Stomach (tissue), 9 donors: ENCODE data around the gene DYSF. TPM values are rescaled to one million over a fixed set of nuclear protein-coding genes. Genes with fewer than 3 reads are reported as not detected.

Experiments used
- DNase-seq, 2 donors: peaks; one replicate each; pipeline versions ENCODE4 v3.0.0 to v3.0.0-alpha.2; 2013 to 2019
- H3K27ac ChIP-seq, 5 donors: fragments of 200-600 bp in 4 of 5; sonication (generic) in 4 of 5; one replicate each; pipeline ENCODE4 v1.5.1; 2013 to 2019; ENCODE audit warnings: mild to moderate bottlenecking in 1 of 5, moderate library complexity in 1 of 5
- H3K27me3 ChIP-seq, 3 donors: fragments of 200-600 bp; sonication (generic); one replicate each; pipeline ENCODE4 v1.5.1; 2017 to 2019; ENCODE audit warnings: mixed run types in 1 of 3
- H3K36me3 ChIP-seq, 4 donors: fragments of 200-600 bp; sonication (generic); 1 replicate in 3 of 4; 2 replicates in 1 of 4; pipeline ENCODE4 v1.5.1; 2016 to 2019
- H3K4me1 ChIP-seq, 4 donors: fragments of 200-600 bp; sonication (generic); one replicate each; pipeline ENCODE4 v1.5.1; 2016 to 2019
- H3K4me3 ChIP-seq, 4 donors: fragments of 200-600 bp; sonication (generic) in 3 of 4; one replicate each; pipeline ENCODE4 v1.5.1; 2016 to 2019; ENCODE audit warnings: mild to moderate bottlenecking in 1 of 4
- H3K9me3 ChIP-seq, 4 donors: fragments of 200-600 bp; sonication (generic); one replicate each; pipeline ENCODE4 v1.5.1; 2016 to 2019
- EP300 ChIP-seq: sonication (generic); formaldehyde crosslinking; IDR thresholded peaks from one replicate; pipeline ENCODE4 v1.6.1; 2017; ENCODE audit warnings: antibody characterized with exemption
- POLR2A ChIP-seq, 4 donors: fragments of 450-650 bp; IDR thresholded peaks; one replicate each; pipeline ENCODE4 v1.6.1; 2016; ENCODE audit warnings: antibody characterized with exemption in 4 of 4, control low read depth in 2 of 4, mild to moderate bottlenecking in 1 of 4, moderate library complexity in 1 of 4
- POLR2AphosphoS5 ChIP-seq, 3 donors: sonication (generic); formaldehyde crosslinking; IDR thresholded peaks; one replicate each; pipeline ENCODE4 v1.6.1; 2016; ENCODE audit warnings: antibody characterized with exemption in 3 of 3
- WGBS, 5 donors: extraction: QIAGEN DNeasy Blood & Tissue Kit in 3 of 5; methylation state at CpG; one replicate each; pipeline versions ENCODE4 v1.1.5 to v1.1.7; 2013 to 2018; 5-methylcytosine and 5-hydroxymethylcytosine counted together
- intact Hi-C: fragments of 100-400 bp; cut with DNase I; formaldehyde crosslinking; loops from one replicate; pipeline ENCODE4 v1.15.1; 2023; ENCODE audit warnings: low total_unique reads
- polyA plus RNA-seq, 3 donors: library from polyadenylated mRNA; stranded (reverse); fragments of 200-250 nt; gene quantifications; one replicate each; pipeline ENCODE4 v1.2.3, GENCODE V29; 2013
- total RNA-seq, 5 donors: library from RNA; depleted of rRNA; stranded (reverse); fragments of >200 nt; gene quantifications; one replicate each; pipeline versions ENCODE4 v1.1.0 to v1.2.3, GENCODE V29; 2014 to 2016
- TF ChIP-seq, protein P1 (sequence below), 7 experiments: fragments of 450-650 bp in 4 of 7; fragments of 200-600 bp in 3 of 7; sonication (generic) in 3 of 7; IDR thresholded peaks; one replicate each; pipeline ENCODE4 v1.5.1; 2016 to 2019; ENCODE audit warnings: antibody characterized with exemption in 7 of 7, control low read depth in 2 of 7, mild to moderate bottlenecking in 1 of 7
- donor health status: healthy with polysubstance abuse.
- donor health status: Bipolar disorder and iron deficiency.
- donor health status: healthy.

The DYSF gene
- total and polyA plus RNA-seq, 8 donors = 2.1 to 13.4 (median 6.1) TPM

DNA sequence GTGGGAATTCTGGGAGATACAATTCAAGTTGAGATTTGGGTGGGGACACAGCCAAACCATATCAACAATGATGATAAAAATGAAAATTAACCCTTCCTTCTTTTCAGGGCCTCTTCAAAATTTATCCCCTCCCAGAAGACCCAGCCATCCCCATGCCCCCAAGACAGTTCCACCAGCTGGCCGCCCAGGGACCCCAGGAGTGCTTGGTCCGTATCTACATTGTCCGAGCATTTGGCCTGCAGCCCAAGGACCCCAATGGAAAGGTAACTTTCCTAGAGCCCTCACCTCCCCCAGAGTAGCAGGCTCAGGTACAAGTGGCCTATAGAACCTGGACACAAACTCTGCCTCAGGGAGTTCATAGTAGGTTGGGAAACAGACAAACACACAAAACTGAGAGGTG lies 205.4 kb downstream of the DYSF start:
- peaks cover 4 to 21% (median 19%) of the 10 kb centered on the region in 4 donors for H3K9me3 ChIP-seq
- peaks cover 0 to 27% (median 8%) of the 10 kb centered on the region in 4 donors for H3K36me3 ChIP-seq
- TF ChIP-seq POLR2AphosphoS5 (IDR thresholded peaks at IDR 0.05) (no peak), POLR2A (IDR thresholded peaks at IDR 0.05) (no peak), EP300 (no peak)
- TF ChIP-seq, protein P1, sequence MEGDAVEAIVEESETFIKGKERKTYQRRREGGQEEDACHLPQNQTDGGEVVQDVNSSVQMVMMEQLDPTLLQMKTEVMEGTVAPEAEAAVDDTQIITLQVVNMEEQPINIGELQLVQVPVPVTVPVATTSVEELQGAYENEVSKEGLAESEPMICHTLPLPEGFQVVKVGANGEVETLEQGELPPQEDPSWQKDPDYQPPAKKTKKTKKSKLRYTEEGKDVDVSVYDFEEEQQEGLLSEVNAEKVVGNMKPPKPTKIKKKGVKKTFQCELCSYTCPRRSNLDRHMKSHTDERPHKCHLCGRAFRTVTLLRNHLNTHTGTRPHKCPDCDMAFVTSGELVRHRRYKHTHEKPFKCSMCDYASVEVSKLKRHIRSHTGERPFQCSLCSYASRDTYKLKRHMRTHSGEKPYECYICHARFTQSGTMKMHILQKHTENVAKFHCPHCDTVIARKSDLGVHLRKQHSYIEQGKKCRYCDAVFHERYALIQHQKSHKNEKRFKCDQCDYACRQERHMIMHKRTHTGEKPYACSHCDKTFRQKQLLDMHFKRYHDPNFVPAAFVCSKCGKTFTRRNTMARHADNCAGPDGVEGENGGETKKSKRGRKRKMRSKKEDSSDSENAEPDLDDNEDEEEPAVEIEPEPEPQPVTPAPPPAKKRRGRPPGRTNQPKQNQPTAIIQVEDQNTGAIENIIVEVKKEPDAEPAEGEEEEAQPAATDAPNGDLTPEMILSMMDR (IDR thresholded peaks at IDR 0.05) = no peak
- H3K4me3 ChIP-seq = no peak overlapping the region
- no peak overlapping the region for H3K27ac ChIP-seq
- H3K27me3 ChIP-seq = no peaks in the 10 kb centered on the region
- no peaks in the 10 kb centered on the region for H3K4me1 ChIP-seq
- intact Hi-C loops = no loop called here
- 90 to 97% (median 94%) methylated on average over 3 of the region's 3 CpGs for WGBS, 5 donors
- no peak for DNase-seq

DNA sequence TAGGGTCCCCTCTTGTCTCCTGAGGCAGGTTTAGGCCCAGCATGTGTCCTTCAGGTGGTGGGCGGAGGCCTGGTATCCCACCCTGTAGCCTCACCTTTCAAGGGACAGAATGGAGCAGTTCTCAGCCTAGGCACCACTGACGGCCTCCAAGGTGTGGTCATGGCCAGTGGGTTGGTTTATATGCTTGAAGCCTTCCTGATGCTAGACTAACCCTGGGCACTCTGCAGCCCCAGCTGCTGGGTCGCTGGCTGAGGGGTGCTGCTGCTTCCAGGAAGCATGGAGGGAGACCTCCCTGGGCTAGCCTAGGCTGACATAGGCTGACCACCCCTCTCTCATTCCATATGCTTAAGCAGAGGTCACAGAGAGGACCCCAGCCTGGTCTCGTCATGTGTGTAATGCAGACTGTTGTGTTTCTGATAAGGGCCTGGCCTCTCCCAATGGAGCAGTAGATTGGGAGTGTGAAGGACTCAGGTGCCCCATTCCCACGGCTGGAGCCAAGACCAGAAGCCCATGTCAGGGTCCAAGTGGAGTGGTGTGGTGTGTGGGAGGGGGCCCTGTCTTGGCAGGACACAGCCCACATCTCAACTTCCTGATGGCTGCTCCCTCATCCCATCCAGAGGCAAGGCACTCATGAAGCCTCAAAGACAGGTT lies 206.6 kb downstream of the DYSF start:
- WGBS, 5 donors = 64 to 87% (median 71%) methylated on average over 4 to 5 of the region's 5 CpGs
- Histone ChIP-seq H3K36me3 (peaks cover 0 to 38% (median 8%) of the 10 kb centered on the region in 4 donors), H3K27ac (no peak overlapping the region), H3K27me3 (no peaks in the 10 kb centered on the region), H3K4me3 (no peak overlapping the region), H3K4me1 (no peaks in the 10 kb centered on the region), H3K9me3 (peaks cover 4 to 21% (median 19%) of the 10 kb centered on the region in 4 donors)
- TF ChIP-seq POLR2A (IDR thresholded peaks at IDR 0.05) (no peak), EP300 (no peak), POLR2AphosphoS5 (IDR thresholded peaks at IDR 0.05) (no peak)
- TF ChIP-seq, protein P1 (IDR thresholded peaks at IDR 0.05) = no peak
- intact Hi-C loops = no loop called here
- DNase-seq = no peak

DNA sequence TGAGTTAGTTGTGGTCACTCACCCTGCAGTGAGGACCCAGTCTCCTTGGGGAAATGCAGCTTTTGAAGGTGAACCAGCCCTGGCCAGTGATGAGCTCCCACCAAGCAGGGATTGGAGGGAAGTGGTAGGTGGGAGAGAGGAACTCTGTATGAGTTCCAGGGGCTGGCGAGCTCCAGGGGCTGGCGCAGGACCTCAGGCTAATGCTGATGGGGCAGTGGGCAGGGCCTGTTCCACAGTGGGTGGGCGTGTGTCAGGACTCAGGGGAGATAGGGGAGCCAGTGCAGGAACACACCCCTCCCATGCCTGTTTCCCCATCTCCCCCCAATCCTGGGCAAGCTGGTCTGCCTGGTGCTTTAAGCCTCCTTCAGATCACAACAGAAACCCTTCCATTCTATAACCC lies 208.4 kb downstream of the DYSF start:
- Histone ChIP-seq H3K4me3 (no peak overlapping the region), H3K36me3 (peaks cover 0 to 55% (median 8%) of the 10 kb centered on the region in 4 donors), H3K27ac (no peak overlapping the region), H3K4me1 (no peaks in the 10 kb centered on the region), H3K27me3 (no peaks in the 10 kb centered on the region), H3K9me3 (peaks cover 4 to 21% (median 19%) of the 10 kb centered on the region in 4 donors)
- DNase-seq = no peak
- intact Hi-C loops = no loop called here
- no peak for TF ChIP-seq POLR2A (IDR thresholded peaks at IDR 0.05)
- no peak for TF ChIP-seq POLR2AphosphoS5 (IDR thresholded peaks at IDR 0.05)
- TF ChIP-seq EP300 = no peak
- TF ChIP-seq, protein P1 (IDR thresholded peaks at IDR 0.05) = no peak
- 59 to 96% (median 77%) methylated on average over 2 to 3 of the region's 3 CpGs for WGBS, 5 donors

DNA sequence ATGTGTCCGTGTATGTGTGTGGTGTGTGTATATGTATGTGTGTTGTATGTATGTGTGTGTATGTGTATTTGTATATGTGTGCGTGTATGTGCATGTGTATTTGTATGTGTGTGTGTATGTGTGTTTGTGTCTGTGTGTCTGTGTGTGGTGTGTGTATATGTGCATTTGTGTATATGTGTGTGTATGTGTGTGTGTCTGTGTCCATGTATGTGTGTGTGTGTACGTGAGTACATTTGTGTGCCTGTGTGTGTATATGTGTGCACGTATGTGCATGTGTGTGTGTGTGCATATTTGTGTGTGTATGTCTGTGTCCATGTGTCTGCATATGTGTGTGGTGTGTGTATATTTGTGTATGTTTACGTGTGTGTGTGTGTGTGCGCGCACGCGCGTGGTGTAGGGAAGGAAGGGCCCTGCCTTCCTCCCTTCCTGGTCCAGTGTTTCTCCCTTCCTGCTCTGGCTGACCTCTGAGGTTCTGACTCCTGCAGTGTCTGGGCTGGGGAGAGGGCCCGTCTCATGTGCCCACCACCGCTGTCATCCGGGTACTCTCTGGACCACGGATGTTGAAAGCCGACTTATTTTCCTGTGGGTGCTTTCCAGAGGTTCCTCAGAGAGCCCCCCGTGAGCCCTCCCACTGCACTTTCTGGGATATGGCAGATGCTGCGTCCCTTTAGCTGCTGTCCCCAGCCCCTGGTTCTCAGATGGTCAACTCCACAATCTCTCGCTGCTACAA lies 209.5 kb downstream of the DYSF start:
- TF ChIP-seq, protein P1 (IDR thresholded peaks at IDR 0.05) = no peak
- TF ChIP-seq POLR2A (IDR thresholded peaks at IDR 0.05) (no peak), EP300 (no peak), POLR2AphosphoS5 (IDR thresholded peaks at IDR 0.05) (no peak)
- Histone ChIP-seq H3K4me1 (no peaks in the 10 kb centered on the region), H3K36me3 (peaks cover 0 to 62% (median 11%) of the 10 kb centered on the region in 4 donors), H3K27ac (no peak overlapping the region), H3K9me3 (peaks cover 4 to 15% (median 10%) of the 10 kb centered on the region in 4 donors), H3K27me3 (no peaks in the 10 kb centered on the region), H3K4me3 (no peak overlapping the region)
- WGBS, 5 donors = 75 to 90% (median 88%) methylated on average over 17 to 18 of the region's 18 CpGs
- intact Hi-C loops = no loop called here
- no peak for DNase-seq
